Neuronal stem cell (in vitro differentiated cells): ENCODE results near the gene CABP5. TPM values are rescaled to one million over a fixed set of nuclear protein-coding genes. Genes with fewer than 3 reads are reported as not detected.
"Not testable (repeated sequence)": the region's sequence is repeated elsewhere in the genome, so short reads cannot be mapped to it uniquely, and the experiment has no call there.

Experiments
- DNase-seq: peaks from one replicate; pipeline ENCODE4 v3.0.0-alpha.2; 2013; ENCODE audit warnings: low spot score
- H2AFZ ChIP-seq: one replicate; pipeline ENCODE4 v1.6.1; 2013; ENCODE audit warnings: mild to moderate bottlenecking, low read length, inconsistent platforms
- H2AK5ac ChIP-seq: 2 replicates; pipeline ENCODE4 v1.6.1; 2013; ENCODE audit warnings: low read depth, mild to moderate bottlenecking, inconsistent platforms, low read length, moderate library complexity, mixed read lengths
- H2BK120ac ChIP-seq: 2 replicates; pipeline ENCODE4 v1.6.1; 2013; ENCODE audit warnings: low read depth, mild to moderate bottlenecking, inconsistent platforms, low read length, moderate library complexity, mixed read lengths
- H2BK12ac ChIP-seq: one replicate; pipeline ENCODE4 v1.6.1; 2013; ENCODE audit warnings: low read length, inconsistent platforms
- H2BK15ac ChIP-seq: 2 replicates; pipeline ENCODE4 v1.6.1; 2013; ENCODE audit warnings: mild to moderate bottlenecking, low read length, inconsistent platforms, mixed read lengths
- H2BK5ac ChIP-seq: one replicate; pipeline ENCODE4 v1.6.1; 2013; ENCODE audit warnings: inconsistent platforms, mild to moderate bottlenecking, low read length, moderate library complexity
- H3K14ac ChIP-seq: one replicate; pipeline ENCODE4 v1.6.1; 2013; ENCODE audit warnings: low read length, inconsistent platforms
- H3K18ac ChIP-seq: 2 replicates; pipeline ENCODE4 v1.6.1; 2013; ENCODE audit warnings: low read length, inconsistent platforms
- H3K23ac ChIP-seq: 2 replicates; pipeline ENCODE4 v1.6.1; 2013; ENCODE audit warnings: low read depth, mild to moderate bottlenecking, mixed read lengths, low read length, inconsistent platforms; ENCODE audit not compliant: poor library complexity
- H3K27ac ChIP-seq: replicated peaks from 3 replicates; pipeline ENCODE4 v1.5.1; 2013; ENCODE audit warnings: low read length, inconsistent platforms
- H3K27me3 ChIP-seq, 3 experiments: 2 replicates each; pipeline ENCODE4 v1.6.1; 2013; ENCODE audit warnings: low read length in 3 of 3, mild to moderate bottlenecking in 2 of 3, inconsistent platforms in 1 of 3, low read depth in 1 of 3, mixed read lengths in 1 of 3, moderate library complexity in 1 of 3; ENCODE audit not compliant: control insufficient read depth in 3 of 3, insufficient read depth in 3 of 3
- H3K36me3 ChIP-seq, 2 donors: replicated peaks in 1 of 2; 2 replicates each; pipeline ENCODE4 v1.6.1; 2013; ENCODE audit warnings: low read length in 2 of 2; ENCODE audit not compliant: control insufficient read depth in 2 of 2, insufficient read depth in 2 of 2
- H3K4ac ChIP-seq: 2 replicates; pipeline ENCODE4 v1.6.1; 2013; ENCODE audit warnings: inconsistent platforms, mild to moderate bottlenecking, low read length, moderate library complexity
- H3K4me1 ChIP-seq, 2 donors: 1 replicate in 1 of 2; 2 replicates in 1 of 2; pipeline ENCODE4 v1.6.1; 2013; ENCODE audit warnings: low read length in 2 of 2, low read depth in 1 of 2; ENCODE audit not compliant: control insufficient read depth in 2 of 2, insufficient read depth in 1 of 2
- H3K4me2 ChIP-seq: one replicate; pipeline ENCODE4 v1.6.1; 2013; ENCODE audit warnings: mild to moderate bottlenecking, low read length, inconsistent platforms; ENCODE audit not compliant: insufficient read depth, poor library complexity, severe bottlenecking
- H3K4me3 ChIP-seq, 2 donors: 2 replicates each; pipeline ENCODE4 v1.5.1; 2013; ENCODE audit warnings: low read length in 2 of 2, mild to moderate bottlenecking in 2 of 2, inconsistent platforms in 1 of 2, moderate library complexity in 1 of 2
- H3K79me1 ChIP-seq: one replicate; pipeline ENCODE4 v1.6.1; 2013; ENCODE audit warnings: low read depth, mild to moderate bottlenecking, inconsistent platforms, low read length, moderate library complexity
- H3K9ac ChIP-seq: one replicate; pipeline ENCODE4 v1.6.1; 2013; ENCODE audit warnings: mild to moderate bottlenecking, low read depth, low read length, inconsistent platforms; ENCODE audit not compliant: poor library complexity
- H3K9me3 ChIP-seq, 2 donors: replicated peaks in 1 of 2; 2 replicates each; pipeline versions ENCODE3 to v1.6.1; 2013; ENCODE audit warnings: low read length in 2 of 2, mild to moderate bottlenecking in 2 of 2, inconsistent platforms in 1 of 2, low read depth in 1 of 2, mixed read lengths in 1 of 2, moderate library complexity in 1 of 2; ENCODE audit not compliant: control insufficient read depth in 2 of 2, insufficient read depth in 1 of 2
- H4K8ac ChIP-seq: one replicate; pipeline ENCODE4 v1.6.1; 2013; ENCODE audit warnings: low read depth, mild to moderate bottlenecking, inconsistent platforms, low read length, moderate library complexity
- H4K91ac ChIP-seq: one replicate; pipeline ENCODE4 v1.6.1; 2013; ENCODE audit warnings: low read length, low read depth, mild to moderate bottlenecking, inconsistent platforms; ENCODE audit not compliant: poor library complexity
- WGBS, 2 donors: extraction: QIAGEN DNeasy Blood & Tissue Kit; methylation state at CpG; one replicate each; pipeline ENCODE4 v1.1.7; 2013; ENCODE audit warnings: missing lambda C conversion rate in 2 of 2, mixed read lengths in 1 of 2; ENCODE audit not compliant: insufficient read length in 2 of 2, insufficient replicate concordance in 1 of 2; ENCODE audit errors: extremely low coverage in 2 of 2; 5-methylcytosine and 5-hydroxymethylcytosine counted together
- polyA plus RNA-seq, 2 experiments: library from polyadenylated mRNA; stranded (reverse); fragments of 200-250 nt; gene quantifications; one replicate each; pipeline ENCODE4 v1.2.3, GENCODE V29; 2013

The CABP5 gene
- polyA plus RNA-seq (2013, experiment 1 of 2) = not detected
- polyA plus RNA-seq (2013, experiment 2 of 2) = not detected

DNA sequence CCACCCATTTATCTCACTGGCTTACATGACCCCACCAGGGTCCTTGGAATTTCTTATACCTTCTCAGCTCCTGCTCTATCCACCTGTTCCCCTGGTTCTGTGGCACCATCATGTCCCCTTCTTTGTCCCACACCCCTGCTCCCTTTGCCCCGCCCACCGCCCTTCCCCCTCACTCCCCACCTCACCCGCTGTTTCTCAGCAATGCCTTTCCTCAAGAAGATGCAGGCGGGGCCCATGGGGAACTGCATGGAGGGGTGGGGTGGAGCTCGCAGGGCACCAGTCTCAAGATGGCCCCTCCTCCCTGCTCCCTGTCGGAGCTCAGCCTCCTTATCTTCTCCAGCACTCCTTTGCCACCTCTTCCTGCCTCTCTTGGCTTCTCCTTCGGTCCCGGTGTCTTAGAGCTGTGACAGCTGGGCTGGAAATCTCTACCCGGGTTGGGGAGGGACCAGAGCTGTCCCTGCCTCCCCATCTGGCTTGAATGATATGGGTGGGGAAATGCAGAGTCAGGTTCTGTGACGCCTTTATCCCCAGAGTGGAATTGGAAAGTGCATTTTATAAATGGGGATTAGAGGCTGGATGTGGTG lies at the start of gene CABP5:
CABP5 (minus strand) TSS at position 405 of the 584 bp plus-strand sequence; CDS start at position 248, 157 bp downstream.
- H2BK120ac ChIP-seq = no peak within 1 kb of the TSS
- H3K4me2 ChIP-seq = no peak within 1 kb of the TSS
- no peak within 1 kb of the TSS for H2BK12ac ChIP-seq
- no peaks in the 10 kb centered on the region for H3K4me1 ChIP-seq
- no peaks in the 10 kb centered on the region for H3K27me3 ChIP-seq
- no peak within 1 kb of the TSS for H3K4me3 ChIP-seq
- H2BK5ac ChIP-seq = no peak within 1 kb of the TSS
- peak within 1 kb of the TSS; percentile 42 for H3K18ac ChIP-seq
- H2AFZ ChIP-seq = no peak within 1 kb of the TSS
- H3K9ac ChIP-seq = no peak within 1 kb of the TSS
- H3K4ac ChIP-seq = no peak within 1 kb of the TSS
- H4K91ac ChIP-seq = no peak within 1 kb of the TSS
- no peaks in the 10 kb centered on the region for H3K9me3 ChIP-seq
- H3K23ac ChIP-seq = peak within 1 kb of the TSS; percentile 12
- no peaks in the 10 kb centered on the region for H3K36me3 ChIP-seq
- no peak within 1 kb of the TSS for H2BK15ac ChIP-seq
- peak within 1 kb of the TSS; percentile 10 for H2AK5ac ChIP-seq
- no peaks in the 10 kb centered on the region for H3K79me1 ChIP-seq
- WGBS, 2 donors = no CpG with 5 or more reads among the region's 10 CpGs
- H3K14ac ChIP-seq = no peak within 1 kb of the TSS
- no peak within 1 kb of the TSS for H4K8ac ChIP-seq
- no peak within 1 kb of the TSS for H3K27ac ChIP-seq
- DNase-seq = no peak

GRCh38 chr19:48091111-48091718 lies 47.3 kb upstream of the CABP5 start:
- WGBS, 2 donors = no CpG with 5 or more reads among the region's 13 CpGs
- H3K79me1 ChIP-seq, H2BK5ac ChIP-seq, H3K4me3 ChIP-seq, H3K18ac ChIP-seq, H2BK12ac ChIP-seq, H3K4me1 ChIP-seq, H3K23ac ChIP-seq, H3K27ac ChIP-seq, H2AFZ ChIP-seq, H3K27me3 ChIP-seq, H2AK5ac ChIP-seq, H3K9ac ChIP-seq, H3K4me2 ChIP-seq, H3K9me3 ChIP-seq, H4K91ac ChIP-seq, DNase-seq, H4K8ac ChIP-seq, H3K36me3 ChIP-seq, H2BK120ac ChIP-seq, H2BK15ac ChIP-seq, H3K14ac ChIP-seq, H3K4ac ChIP-seq: not testable (repeated sequence)

DNA sequence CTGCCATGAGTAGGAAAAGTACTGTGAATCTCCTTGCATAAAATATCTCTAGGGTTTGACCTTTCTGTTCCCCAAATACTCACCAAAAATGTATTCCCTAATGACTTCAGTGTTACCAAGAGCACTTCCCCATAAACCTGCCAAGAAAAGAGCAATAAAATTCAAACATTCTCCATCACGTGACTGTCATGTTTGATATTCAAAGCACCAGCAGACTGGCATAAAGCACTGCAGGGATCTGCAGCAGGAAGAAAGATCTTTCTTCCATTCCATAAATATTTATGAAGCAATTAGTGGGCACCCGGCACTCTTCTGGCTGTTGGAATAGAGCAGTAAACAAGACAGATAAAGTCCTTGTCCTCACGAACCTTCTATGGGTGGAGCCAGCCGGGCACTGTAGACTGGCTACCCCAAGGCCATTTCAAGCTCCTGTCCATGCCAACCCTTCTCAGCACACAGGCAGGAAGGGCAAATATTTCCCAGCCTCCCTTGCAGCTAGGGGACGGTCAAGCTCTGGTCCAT lies 46.5 kb upstream of the CABP5 start:
- Histone ChIP-seq H2BK5ac (no peak overlapping the region), H2BK12ac (no peak overlapping the region), H2AFZ (no peak overlapping the region), H4K91ac (no peak overlapping the region), H3K27ac (no peak overlapping the region), H2BK15ac (no peak overlapping the region), H3K4me2 (no peak overlapping the region), H3K79me1 (no peaks in the 10 kb centered on the region), H3K4ac (no peak overlapping the region), H3K4me3 (no peak overlapping the region), H3K18ac (no peak overlapping the region), H4K8ac (no peak overlapping the region), H3K9ac (no peak overlapping the region), H3K23ac (no peak overlapping the region), H3K36me3 (no peaks in the 10 kb centered on the region), H2AK5ac (no peak overlapping the region), H3K27me3 (no peaks in the 10 kb centered on the region), H3K14ac (no peak overlapping the region), H3K4me1 (peaks cover 0 to 8% of the 10 kb centered on the region in 2 donors), H3K9me3 (peaks cover 0 to 4% of the 10 kb centered on the region in 2 donors), H2BK120ac (no peak overlapping the region)
- WGBS, 2 donors = no CpG with 5 or more reads among the region's 5 CpGs
- no peak for DNase-seq

GRCh38 chr19:48088991-48089390 lies 45.1 kb upstream of the CABP5 start:
- H3K79me1 ChIP-seq, H2BK5ac ChIP-seq, H3K4ac ChIP-seq, H2BK12ac ChIP-seq, H3K4me1 ChIP-seq, DNase-seq, H2AK5ac ChIP-seq, H4K8ac ChIP-seq, H3K18ac ChIP-seq, H2AFZ ChIP-seq, H3K14ac ChIP-seq, H3K36me3 ChIP-seq, H3K27ac ChIP-seq, H3K9ac ChIP-seq, H4K91ac ChIP-seq, H2BK120ac ChIP-seq, H3K23ac ChIP-seq, H3K9me3 ChIP-seq, H3K27me3 ChIP-seq, H3K4me2 ChIP-seq, H3K4me3 ChIP-seq, H2BK15ac ChIP-seq: not testable (repeated sequence)
- no CpG with 5 or more reads among the region's 6 CpGs for WGBS, 2 donors
